K562 treated with DMSO at 1 percent for 12 hours (cell line): ENCODE measurements around the gene SLC30A9. TPM values are rescaled to one million over a fixed set of nuclear protein-coding genes. Genes with fewer than 3 reads are reported as not detected.

Experiments
- total RNA-seq: library from RNA; unstranded; fragments of 300-600 nt; gene quantifications from 2 replicates; pipeline ENCODE4 v1.2.3, GENCODE V29; 2022; ENCODE audit not compliant: insufficient read depth

The SLC30A9 gene
- total RNA-seq = 10.2 and 36.8 TPM in 2 replicates

GRCh38 chr4:41990365-41991111 lies at the start of gene SLC30A9:
TSS of gene SLC30A9 (plus strand) at chr4:41990530. CDS start at chr4:41990652, 122 bp downstream.

GRCh38 chr4:41981456-41981855 lies 8.9 kb upstream of the SLC30A9 start, which contains the start of gene DCAF4L1:
TSS of gene DCAF4L1 (plus strand) at chr4:41981756. CDS start at chr4:41981793, 37 bp downstream.

Other genes starting within 250 kb of the SLC30A9 start
- not detected in 2 replicates for gene PHOX2B, start 241.8 kb upstream of the SLC30A9 start, total RNA-seq
- 16.1 and 41.4 TPM in 2 replicates for gene TMEM33, start 55.1 kb upstream of the SLC30A9 start, total RNA-seq
- 0.36 TPM in 1 of 2 replicates, not detected in the other for gene DCAF4L1, start 8.8 kb upstream of the SLC30A9 start, total RNA-seq
- gene BEND4, start 162.1 kb downstream of the SLC30A9 start, total RNA-seq = not detected in 2 replicates